Liver (tissue), 9 donors: ENCODE results near the gene CNNM2. TPM values are rescaled to one million over a fixed set of nuclear protein-coding genes. Genes with fewer than 3 reads are reported as not detected.

Experiments used
- DNase-seq: peaks from one replicate; pipeline ENCODE4 v3.0.0-alpha.2; 2017; ENCODE audit warnings: low spot score
- H3K27ac ChIP-seq, 2 donors: one replicate each; pipeline ENCODE4 v1.7.0; 2013; ENCODE audit warnings: inconsistent platforms in 2 of 2, low read length in 2 of 2, control low read depth in 1 of 2, low read depth in 1 of 2, mild to moderate bottlenecking in 1 of 2
- H3K27me3 ChIP-seq, 4 donors: one replicate each; pipeline versions ENCODE4 v1.6.1 to v1.7.0; 2013; ENCODE audit warnings: low read length in 3 of 4, inconsistent platforms in 1 of 4, mild to moderate bottlenecking in 1 of 4, moderate library complexity in 1 of 4; ENCODE audit not compliant: control insufficient read depth in 4 of 4, insufficient read depth in 4 of 4
- H3K36me3 ChIP-seq, 4 donors: one replicate each; pipeline versions ENCODE4 v1.6.1 to v1.7.0; 2013; ENCODE audit warnings: low read length in 3 of 4, mild to moderate bottlenecking in 3 of 4, low read depth in 1 of 4, moderate library complexity in 1 of 4; ENCODE audit not compliant: control insufficient read depth in 4 of 4, insufficient read depth in 3 of 4
- H3K4me1 ChIP-seq, 4 donors: one replicate each; pipeline versions ENCODE4 v1.6.1 to v1.7.0; 2013; ENCODE audit warnings: low read length in 3 of 4, mild to moderate bottlenecking in 3 of 4, moderate library complexity in 1 of 4; ENCODE audit not compliant: control insufficient read depth in 4 of 4, insufficient read depth in 4 of 4
- H3K4me3 ChIP-seq, 3 donors: one replicate each; pipeline versions ENCODE4 v1.6.1 to v1.7.0; 2013; ENCODE audit warnings: low read length in 3 of 3, control low read depth in 1 of 3, low read depth in 1 of 3, mild to moderate bottlenecking in 1 of 3
- H3K9ac ChIP-seq, 2 donors: one replicate each; pipeline ENCODE4 v1.7.0; 2013; ENCODE audit warnings: low read length in 2 of 2, mild to moderate bottlenecking in 2 of 2, moderate library complexity in 2 of 2, control low read depth in 1 of 2, low read depth in 1 of 2
- H3K9me3 ChIP-seq, 4 donors: one replicate each; pipeline versions ENCODE4 v1.6.1 to v1.7.0; 2013; ENCODE audit warnings: low read length in 3 of 4; ENCODE audit not compliant: control insufficient read depth in 4 of 4
- EGR1 ChIP-seq, 2 donors: IDR thresholded peaks; 2 replicates each; pipeline ENCODE4 v1.6.1; 2016 to 2018; ENCODE audit warnings: antibody characterized with exemption in 2 of 2, low read depth in 2 of 2
- FOXA1 ChIP-seq: IDR thresholded peaks from 2 replicates; pipeline ENCODE4 v1.6.1; 2016; ENCODE audit warnings: antibody characterized with exemption
- FOXA2 ChIP-seq: IDR thresholded peaks from 2 replicates; pipeline ENCODE4 v1.6.1; 2016; ENCODE audit warnings: antibody characterized with exemption
- GABPA ChIP-seq, 2 donors: IDR thresholded peaks in 1 of 2; conservative IDR thresholded peaks in 1 of 2; 2 replicates each; pipeline ENCODE4 v1.6.1; 2016; ENCODE audit warnings: antibody characterized with exemption in 2 of 2, mild to moderate bottlenecking in 1 of 2, moderate library complexity in 1 of 2
- HNF4A ChIP-seq, 2 donors: conservative IDR thresholded peaks; 2 replicates each; pipeline ENCODE4 v1.6.1; 2016; ENCODE audit warnings: antibody characterized with exemption in 2 of 2, mild to moderate bottlenecking in 2 of 2
- HNF4G ChIP-seq: IDR thresholded peaks from 2 replicates; pipeline ENCODE4 v1.6.1; 2016; ENCODE audit warnings: antibody characterized with exemption
- JUND ChIP-seq, 2 donors: IDR thresholded peaks; 2 replicates each; pipeline ENCODE4 v1.6.1; 2016; ENCODE audit warnings: antibody characterized with exemption in 2 of 2
- NR2F2 ChIP-seq: IDR thresholded peaks from 2 replicates; pipeline ENCODE4 v1.6.1; 2016; ENCODE audit warnings: antibody characterized with exemption
- RAD21 ChIP-seq, 2 donors: IDR thresholded peaks; 2 replicates each; pipeline ENCODE4 v1.6.1; 2016; ENCODE audit warnings: antibody characterized with exemption in 2 of 2, mild to moderate bottlenecking in 2 of 2
- REST ChIP-seq: IDR thresholded peaks from 2 replicates; pipeline ENCODE4 v1.6.1; 2016; ENCODE audit warnings: antibody characterized with exemption, mild to moderate bottlenecking
- RXRA ChIP-seq, 2 donors: IDR thresholded peaks; 2 replicates each; pipeline ENCODE4 v1.6.1; 2017 to 2018; ENCODE audit warnings: antibody characterized with exemption in 2 of 2, mild to moderate bottlenecking in 1 of 2
- SP1 ChIP-seq: IDR thresholded peaks from 2 replicates; pipeline ENCODE4 v1.6.1; 2018; ENCODE audit warnings: antibody characterized with exemption, mild to moderate bottlenecking
- TAF1 ChIP-seq: conservative IDR thresholded peaks from 2 replicates; pipeline ENCODE4 v1.6.1; 2016; ENCODE audit warnings: antibody characterized with exemption, mild to moderate bottlenecking
- WGBS: extraction: QIAGEN DNeasy Blood & Tissue Kit; methylation state at CpG from one replicate; pipeline ENCODE4 v1.1.7; 2013; 5-methylcytosine and 5-hydroxymethylcytosine counted together
- polyA plus RNA-seq, 2 donors: library from polyadenylated mRNA; stranded (reverse) in 1 of 2; unstranded in 1 of 2; fragments of 200-250 nt in 1 of 2; fragments of >200 nt in 1 of 2; fragmentation: Nextera tagmentation in 1 of 2; extraction: Ambion mirVana in 1 of 2; gene quantifications; one replicate each; pipeline versions ENCODE4 v1.2.1 to v1.2.3, GENCODE V29; 2013 to 2015
- total RNA-seq, 2 donors: library from RNA; depleted of rRNA; stranded (reverse); fragments of >200 nt; gene quantifications; one replicate each; pipeline ENCODE4 v1.2.3, GENCODE V29; 2014
- TF ChIP-seq, protein P1 (sequence below): IDR thresholded peaks from 2 replicates; pipeline ENCODE4 v1.6.1; 2016; ENCODE audit warnings: antibody characterized with exemption
- TF ChIP-seq, protein P2 (sequence below): IDR thresholded peaks from 2 replicates; pipeline ENCODE4 v1.6.1; 2016; ENCODE audit warnings: antibody characterized with exemption
- TF ChIP-seq, protein P3 (sequence below): IDR thresholded peaks from 2 replicates; pipeline ENCODE4 v1.6.1; 2016; ENCODE audit warnings: antibody characterized with exemption
- TF ChIP-seq, protein P4 (sequence below): fragments of 150-350 bp; IDR thresholded peaks from 2 replicates; pipeline ENCODE4 v1.5.1; 2017; ENCODE audit warnings: improper control_type of control experiment, low read depth, low read length; ENCODE audit not compliant: missing input control
- donor health status: healthy.
- donor health status: healthy.
- donor health status: healthy.
- donor health status: healthy.
- donor health status: healthy.

CNNM2 gene
- total and polyA plus RNA-seq, 4 donors, result 2.0 to 10.8 (median 6.9) TPM

- no peak for TF ChIP-seq FOXA1
- TF ChIP-seq HNF4A (conservative IDR thresholded peaks at IDR 0.05), result peak; percentile 4 to 25
- Histone ChIP-seq H3K27ac (no peak overlapping the region), H3K9ac (no peak overlapping the region), H3K4me3 (no peak overlapping the region), H3K36me3 (no peaks in the 10 kb centered on the region), H3K4me1 (peaks cover 6 to 36% (median 22%) of the 10 kb centered on the region in 4 donors), H3K27me3 (no peaks in the 10 kb centered on the region), H3K9me3 (no peaks in the 10 kb centered on the region)
- 95% methylated on average over 2 of the region's 2 CpGs for WGBS
- no peak for DNase-seq
These were observed 199.2 kb downstream of the CNNM2 start for GRCh38 chr10:103117247-103117646.

- no peak for DNase-seq
- TF ChIP-seq, protein P1, sequence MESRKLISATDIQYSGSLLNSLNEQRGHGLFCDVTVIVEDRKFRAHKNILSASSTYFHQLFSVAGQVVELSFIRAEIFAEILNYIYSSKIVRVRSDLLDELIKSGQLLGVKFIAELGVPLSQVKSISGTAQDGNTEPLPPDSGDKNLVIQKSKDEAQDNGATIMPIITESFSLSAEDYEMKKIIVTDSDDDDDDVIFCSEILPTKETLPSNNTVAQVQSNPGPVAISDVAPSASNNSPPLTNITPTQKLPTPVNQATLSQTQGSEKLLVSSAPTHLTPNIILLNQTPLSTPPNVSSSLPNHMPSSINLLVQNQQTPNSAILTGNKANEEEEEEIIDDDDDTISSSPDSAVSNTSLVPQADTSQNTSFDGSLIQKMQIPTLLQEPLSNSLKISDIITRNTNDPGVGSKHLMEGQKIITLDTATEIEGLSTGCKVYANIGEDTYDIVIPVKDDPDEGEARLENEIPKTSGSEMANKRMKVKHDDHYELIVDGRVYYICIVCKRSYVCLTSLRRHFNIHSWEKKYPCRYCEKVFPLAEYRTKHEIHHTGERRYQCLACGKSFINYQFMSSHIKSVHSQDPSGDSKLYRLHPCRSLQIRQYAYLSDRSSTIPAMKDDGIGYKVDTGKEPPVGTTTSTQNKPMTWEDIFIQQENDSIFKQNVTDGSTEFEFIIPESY, result no peak
- TF ChIP-seq, protein P2, sequence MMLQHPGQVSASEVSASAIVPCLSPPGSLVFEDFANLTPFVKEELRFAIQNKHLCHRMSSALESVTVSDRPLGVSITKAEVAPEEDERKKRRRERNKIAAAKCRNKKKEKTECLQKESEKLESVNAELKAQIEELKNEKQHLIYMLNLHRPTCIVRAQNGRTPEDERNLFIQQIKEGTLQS, result no peak
- TF ChIP-seq FOXA2 (no peak), RAD21 (IDR thresholded peaks at IDR 0.05) (no peak), REST (no peak), FOXA1 (no peak), JUND (IDR thresholded peaks at IDR 0.05) (no peak)
- TF ChIP-seq, protein P3, sequence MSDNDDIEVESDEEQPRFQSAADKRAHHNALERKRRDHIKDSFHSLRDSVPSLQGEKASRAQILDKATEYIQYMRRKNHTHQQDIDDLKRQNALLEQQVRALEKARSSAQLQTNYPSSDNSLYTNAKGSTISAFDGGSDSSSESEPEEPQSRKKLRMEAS, result no peak
- Histone ChIP-seq H3K9ac (peak overlapping the region in 1 of 2 donors; percentile 36), H3K36me3 (no peaks in the 10 kb centered on the region), H3K4me1 (peaks cover 11 to 49% (median 41%) of the 10 kb centered on the region in 4 donors), H3K27ac (peak overlapping the region; percentile 62 to 84), H3K9me3 (no peaks in the 10 kb centered on the region), H3K4me3 (no peak overlapping the region), H3K27me3 (no peaks in the 10 kb centered on the region)
- 85% methylated on average over 2 of the region's 2 CpGs for WGBS
These were observed 202.5 kb downstream of the CNNM2 start for GRCh38 chr10:103120546-103120945.

DNA sequence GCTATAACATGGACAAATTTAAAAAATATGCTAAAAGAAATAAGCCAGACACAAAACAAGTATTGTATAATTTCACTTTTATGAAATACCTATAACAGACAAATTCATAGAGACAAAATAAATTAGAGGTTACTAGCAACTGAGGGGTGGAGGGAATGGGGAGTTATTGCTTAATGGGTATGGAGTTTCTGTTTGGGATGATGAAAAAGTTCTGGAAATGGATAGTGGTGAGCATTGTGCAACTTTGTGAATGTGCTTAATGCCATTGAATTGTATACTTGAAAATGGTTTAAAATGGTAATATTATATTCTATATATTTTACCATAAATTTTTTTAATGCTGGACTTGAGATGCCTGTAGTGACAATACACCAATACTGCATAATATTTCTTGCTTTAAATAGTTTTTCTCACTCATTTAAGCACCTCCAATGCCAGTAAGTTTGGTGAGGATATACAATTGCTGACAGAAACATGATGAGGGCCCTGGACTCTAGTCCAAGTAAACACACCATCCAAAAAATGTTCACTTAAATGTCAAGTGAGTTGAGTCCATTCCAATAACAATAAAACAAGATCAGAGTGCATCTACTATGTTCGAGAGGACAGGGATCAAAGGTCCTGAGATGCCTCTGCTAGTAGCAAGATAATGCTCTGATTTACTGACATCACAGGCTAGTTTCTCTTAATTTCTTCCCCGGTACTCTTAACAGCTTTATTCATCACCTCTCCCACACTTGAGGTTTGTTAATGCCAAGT lies 203.1 kb downstream of the CNNM2 start:
- Histone ChIP-seq H3K9ac (peak overlapping the region in 1 of 2 donors; percentile 82), H3K36me3 (no peaks in the 10 kb centered on the region), H3K4me1 (peaks cover 11 to 49% (median 41%) of the 10 kb centered on the region in 4 donors), H3K9me3 (no peaks in the 10 kb centered on the region), H3K27me3 (no peaks in the 10 kb centered on the region), H3K27ac (peak overlapping the region; percentile 62 to 84), H3K4me3 (no peak overlapping the region)
- WGBS, result 25% methylated on average over 2 of the region's 2 CpGs
- no peak for DNase-seq
- TF ChIP-seq RXRA (IDR thresholded peaks at IDR 0.05), result peak; percentile 86 to 91
- TF ChIP-seq, protein P3, result no peak
- TF ChIP-seq HNF4G, result peak; percentile 97
- TF ChIP-seq GABPA (IDR thresholded peaks at IDR 0.05 in 1 of 2, conservative IDR thresholded peaks at IDR 0.05 in 1 of 2), result no peak
- TF ChIP-seq EGR1 (IDR thresholded peaks at IDR 0.05; ENCODE audit: low read depth in 2 of 2), result no peak
- TF ChIP-seq JUND (IDR thresholded peaks at IDR 0.05), result peak; percentile 66 to 91
- TF ChIP-seq SP1, result peak; percentile 95
- TF ChIP-seq, protein P2, result peak; percentile 74
- TF ChIP-seq, protein P4, sequence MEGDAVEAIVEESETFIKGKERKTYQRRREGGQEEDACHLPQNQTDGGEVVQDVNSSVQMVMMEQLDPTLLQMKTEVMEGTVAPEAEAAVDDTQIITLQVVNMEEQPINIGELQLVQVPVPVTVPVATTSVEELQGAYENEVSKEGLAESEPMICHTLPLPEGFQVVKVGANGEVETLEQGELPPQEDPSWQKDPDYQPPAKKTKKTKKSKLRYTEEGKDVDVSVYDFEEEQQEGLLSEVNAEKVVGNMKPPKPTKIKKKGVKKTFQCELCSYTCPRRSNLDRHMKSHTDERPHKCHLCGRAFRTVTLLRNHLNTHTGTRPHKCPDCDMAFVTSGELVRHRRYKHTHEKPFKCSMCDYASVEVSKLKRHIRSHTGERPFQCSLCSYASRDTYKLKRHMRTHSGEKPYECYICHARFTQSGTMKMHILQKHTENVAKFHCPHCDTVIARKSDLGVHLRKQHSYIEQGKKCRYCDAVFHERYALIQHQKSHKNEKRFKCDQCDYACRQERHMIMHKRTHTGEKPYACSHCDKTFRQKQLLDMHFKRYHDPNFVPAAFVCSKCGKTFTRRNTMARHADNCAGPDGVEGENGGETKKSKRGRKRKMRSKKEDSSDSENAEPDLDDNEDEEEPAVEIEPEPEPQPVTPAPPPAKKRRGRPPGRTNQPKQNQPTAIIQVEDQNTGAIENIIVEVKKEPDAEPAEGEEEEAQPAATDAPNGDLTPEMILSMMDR, result no peak
- TF ChIP-seq TAF1, result no peak
- TF ChIP-seq NR2F2, result peak; percentile 80
